Measurements from ENCODE around the gene P3H3.

P3H3 gene

GRCh38 chr12:6824085-6824775 is 4.0 kb upstream of the P3H3 start:
- no peak overlapping the region for H3K4me3 ChIP-seq (ENCODE audit: low read depth, low read length)
- TF ChIP-seq CTCF (IDR thresholded peaks at IDR 0.05; ENCODE audit: low read depth, low read length, missing control alignments): no peak
- in situ Hi-C loops (cut with HindIII; ENCODE audit: low pct_ligation_motif_present, low sequenced_read_pairs): no loop called here
- no peak overlapping the region for H3K27ac ChIP-seq
- no peaks in the 10 kb centered on the region for H3K27me3 ChIP-seq (replicated peaks)
- H3K36me3 ChIP-seq (replicated peaks): no peaks in the 10 kb centered on the region
- DNase-seq: no peak

GRCh38 chr12:6824901-6825381 is 3.3 kb upstream of the P3H3 start:
- peak; percentile 20 for DNase-seq
- in situ Hi-C loops (cut with HindIII; ENCODE audit: low pct_ligation_motif_present, low sequenced_read_pairs): no loop called here
- Histone ChIP-seq H3K27me3 (replicated peaks) (no peaks in the 10 kb centered on the region), H3K4me3 (ENCODE audit: low read depth, low read length) (peak overlapping the region; percentile 42), H3K27ac (no peak overlapping the region), H3K36me3 (replicated peaks) (no peaks in the 10 kb centered on the region)
- TF ChIP-seq CTCF (IDR thresholded peaks at IDR 0.05; ENCODE audit: low read depth, low read length, missing control alignments): no peak

- peak; percentile 83 for DNase-seq
- H3K36me3 ChIP-seq (replicated peaks): peaks cover 4% of the 10 kb centered on the region
- TF ChIP-seq CTCF (IDR thresholded peaks at IDR 0.05; ENCODE audit: low read depth, low read length, missing control alignments): peak; percentile 95
- in situ Hi-C loops (cut with HindIII; ENCODE audit: low pct_ligation_motif_present, low sequenced_read_pairs): no loop called here
- peak overlapping the region; percentile 42 for H3K4me3 ChIP-seq (ENCODE audit: low read depth, low read length)
- no peaks in the 10 kb centered on the region for H3K27me3 ChIP-seq (replicated peaks)
- no peak overlapping the region for H3K27ac ChIP-seq
Observed at GRCh38 chr12:6825398-6826124, 2.6 kb upstream of the P3H3 start.

- no peak for DNase-seq
- Histone ChIP-seq H3K4me3 (ENCODE audit: low read depth, low read length) (no peak overlapping the region), H3K27ac (no peak overlapping the region), H3K27me3 (replicated peaks) (no peaks in the 10 kb centered on the region), H3K36me3 (replicated peaks) (peaks cover 11% of the 10 kb centered on the region)
- no peak for TF ChIP-seq CTCF (IDR thresholded peaks at IDR 0.05; ENCODE audit: low read depth, low read length, missing control alignments)
- in situ Hi-C loops (cut with HindIII; ENCODE audit: low pct_ligation_motif_present, low sequenced_read_pairs): no loop called here
Observed at GRCh38 chr12:6826125-6826733, 2.0 kb upstream of the P3H3 start.

GRCh38 chr12:6826734-6827436 is 1.3 kb upstream of the P3H3 start:
- H3K27me3 ChIP-seq (replicated peaks): no peaks in the 10 kb centered on the region
- DNase-seq: no peak
- in situ Hi-C loops (cut with HindIII; ENCODE audit: low pct_ligation_motif_present, low sequenced_read_pairs): no loop called here
- H3K4me3 ChIP-seq (ENCODE audit: low read depth, low read length): no peak overlapping the region
- peak overlapping the region; percentile 2 for H3K27ac ChIP-seq
- peaks cover 17% of the 10 kb centered on the region for H3K36me3 ChIP-seq (replicated peaks)
- no peak for TF ChIP-seq CTCF (IDR thresholded peaks at IDR 0.05; ENCODE audit: low read depth, low read length, missing control alignments)

All from brain microvascular endothelial cell (primary cell).